Natural killer cell treated with Interleukin-12 subunit alpha and Interleukin-12 subunit beta and Interleukin-15 and Interleukin-18, amount 100 ng/mL, for 72 hours (primary cell): Measurements from ENCODE around the gene LYL1. TPM values are rescaled to one million over a fixed set of nuclear protein-coding genes. Genes with fewer than 3 reads are reported as not detected.

ENCODE experiments used
- ATAC-seq, 2 donors: fragments of 150-1000 bp; cut with Tn5 transposase in 1 of 2; sonication (Bioruptor Pico), chemical (Tn5 transposase) in 1 of 2; 2 replicates each; pipeline ENCODE4 v1.10.0; 2021
- DNase-seq: peaks from one replicate; pipeline ENCODE4 v3.0.0; 2022; ENCODE audit warnings: low spot score
- H3K27ac Mint-ChIP-seq, 2 donors: 1 replicate in 1 of 2; 2 replicates in 1 of 2; pipeline ENCODE4 v1.8.0; 2022; ENCODE audit warnings: mixed read lengths in 2 of 2, mild to moderate bottlenecking in 1 of 2, moderate library complexity in 1 of 2
- H3K27me3 Mint-ChIP-seq, 2 donors: 1 replicate in 1 of 2; 2 replicates in 1 of 2; pipeline ENCODE4 v1.8.0; 2022; ENCODE audit warnings: mixed read lengths in 2 of 2
- H3K36me3 Mint-ChIP-seq: one replicate; pipeline ENCODE4 v1.8.0; 2022; ENCODE audit warnings: mixed read lengths
- H3K4me1 Mint-ChIP-seq, 2 donors: 1 replicate in 1 of 2; 2 replicates in 1 of 2; pipeline ENCODE4 v1.8.0; 2022; ENCODE audit warnings: low read depth in 2 of 2, mixed read lengths in 2 of 2, mild to moderate bottlenecking in 1 of 2
- H3K4me3 Mint-ChIP-seq: one replicate; pipeline ENCODE4 v1.8.0; 2022; ENCODE audit warnings: mixed read lengths
- H3K9me3 Mint-ChIP-seq: 2 replicates; pipeline ENCODE4 v1.8.0; 2022; ENCODE audit warnings: mixed read lengths
- total RNA-seq, 2 donors: library from RNA; stranded (reverse); gene quantifications; one replicate each; pipeline ENCODE4 v1.2.3, GENCODE V29; 2022

The LYL1 gene
- total RNA-seq, 2 donors from 2014 or later = 0.86 to 1.4 TPM

DNA sequence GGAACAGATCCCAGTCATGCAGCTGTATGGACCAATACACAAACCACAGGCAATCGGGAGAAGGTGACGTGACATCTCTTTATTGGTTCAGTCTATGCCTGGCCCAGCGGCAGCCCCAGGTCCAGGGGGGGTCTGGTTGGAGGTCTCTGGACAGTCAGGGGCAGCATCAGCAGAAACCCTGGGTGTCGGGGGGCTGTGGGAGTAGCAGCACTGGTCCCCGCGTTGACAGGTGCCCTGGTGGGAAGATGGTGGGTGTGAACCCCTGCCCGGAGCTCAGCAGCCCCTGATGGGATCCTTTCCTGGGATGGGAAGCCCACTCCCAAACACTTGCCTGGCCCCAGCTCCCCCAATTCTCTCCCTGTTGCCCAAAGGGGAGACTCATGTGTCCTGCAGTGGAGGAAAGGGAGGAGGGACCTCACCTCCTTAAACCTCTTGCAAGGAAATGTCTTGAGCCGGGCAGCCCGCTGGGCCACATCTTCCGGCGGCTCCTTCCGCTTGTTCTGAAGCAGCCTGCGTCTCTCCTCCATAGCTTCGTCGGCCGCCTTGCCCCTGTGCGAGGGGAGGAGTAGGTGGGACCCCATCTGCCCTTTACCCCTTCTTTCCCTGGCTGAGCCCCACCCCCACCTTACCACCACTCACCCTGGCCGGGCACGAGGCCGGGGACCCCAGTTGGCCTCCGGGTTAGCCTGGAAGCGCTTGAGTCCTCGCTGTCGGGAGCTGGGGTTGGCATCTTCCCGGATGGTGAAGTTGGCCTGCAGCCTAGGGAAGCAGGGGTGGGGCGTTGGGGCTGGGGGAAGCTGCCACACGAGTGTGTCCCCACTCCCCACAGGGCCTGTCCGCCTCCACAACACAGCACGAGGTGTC is 2.4 kb upstream of the LYL1 start:
- H3K4me1 Mint-ChIP-seq = peaks cover 13 to 17% of the 10 kb centered on the region in 2 donors

GRCh38 chr19:13104360-13104847 is 1.7 kb upstream of the LYL1 start:
- Mint-ChIP-seq H3K9me3 (peaks cover 5% of the 10 kb centered on the region), H3K4me1 (peaks cover 18 to 22% of the 10 kb centered on the region in 2 donors), H3K4me3 (peak overlapping the region; percentile 81), H3K27me3 (no peaks in the 10 kb centered on the region), H3K27ac (peak overlapping the region; percentile 69 to 89), H3K36me3 (peaks cover 6% of the 10 kb centered on the region)
- peak; percentile 81 for DNase-seq
- ATAC-seq = peak; percentile 42 to 73

More for the DNA sequence above, 2.4 kb upstream of the LYL1 start:
- no peaks in the 10 kb centered on the region for H3K27me3 Mint-ChIP-seq
- ATAC-seq = peak; percentile 53 to 58
- H3K9me3 Mint-ChIP-seq = peaks cover 2% of the 10 kb centered on the region
- H3K4me3 Mint-ChIP-seq = peak overlapping the region; percentile 81
- no peak for DNase-seq
- H3K36me3 Mint-ChIP-seq = peaks cover 2% of the 10 kb centered on the region
- H3K27ac Mint-ChIP-seq = peak overlapping the region; percentile 69 to 89

- ATAC-seq (no peak), DNase-seq (no peak)
- peaks cover 2% of the 10 kb centered on the region in 2 donors for H3K27me3 Mint-ChIP-seq
- H3K4me3 Mint-ChIP-seq = peak overlapping the region; percentile 81
- H3K36me3 Mint-ChIP-seq = peaks cover 6% of the 10 kb centered on the region
- H3K27ac Mint-ChIP-seq = peak overlapping the region in 1 of 2 donors; percentile 69
- peaks cover 23 to 25% of the 10 kb centered on the region in 2 donors for H3K4me1 Mint-ChIP-seq
- H3K9me3 Mint-ChIP-seq = peaks cover 5% of the 10 kb centered on the region
Measured at GRCh38 chr19:13103581-13104359, 1.1 kb upstream of the LYL1 start.

DNA sequence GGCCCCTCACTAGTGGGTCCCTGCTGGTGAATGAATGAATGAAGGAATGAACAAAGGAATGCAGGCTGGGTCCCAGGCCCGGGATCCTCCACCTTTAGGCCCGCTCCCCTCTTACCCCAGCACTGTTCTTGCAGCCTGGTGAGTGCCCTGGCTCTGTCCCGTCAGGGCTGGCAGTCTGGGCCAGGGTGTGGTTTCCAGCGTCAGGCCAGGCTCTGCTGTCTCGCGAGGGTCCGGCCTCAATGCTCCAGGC is 317 bp downstream of the LYL1 start:
- H3K27ac Mint-ChIP-seq = no peak overlapping the region
- peaks cover 28 to 32% of the 10 kb centered on the region in 2 donors for H3K4me1 Mint-ChIP-seq
- peak overlapping the region; percentile 36 for H3K4me3 Mint-ChIP-seq
- H3K36me3 Mint-ChIP-seq = peaks cover 6% of the 10 kb centered on the region
- DNase-seq = no peak
- no peak for ATAC-seq
- peaks cover 2 to 4% of the 10 kb centered on the region in 2 donors for H3K27me3 Mint-ChIP-seq
- peaks cover 5% of the 10 kb centered on the region for H3K9me3 Mint-ChIP-seq

DNA sequence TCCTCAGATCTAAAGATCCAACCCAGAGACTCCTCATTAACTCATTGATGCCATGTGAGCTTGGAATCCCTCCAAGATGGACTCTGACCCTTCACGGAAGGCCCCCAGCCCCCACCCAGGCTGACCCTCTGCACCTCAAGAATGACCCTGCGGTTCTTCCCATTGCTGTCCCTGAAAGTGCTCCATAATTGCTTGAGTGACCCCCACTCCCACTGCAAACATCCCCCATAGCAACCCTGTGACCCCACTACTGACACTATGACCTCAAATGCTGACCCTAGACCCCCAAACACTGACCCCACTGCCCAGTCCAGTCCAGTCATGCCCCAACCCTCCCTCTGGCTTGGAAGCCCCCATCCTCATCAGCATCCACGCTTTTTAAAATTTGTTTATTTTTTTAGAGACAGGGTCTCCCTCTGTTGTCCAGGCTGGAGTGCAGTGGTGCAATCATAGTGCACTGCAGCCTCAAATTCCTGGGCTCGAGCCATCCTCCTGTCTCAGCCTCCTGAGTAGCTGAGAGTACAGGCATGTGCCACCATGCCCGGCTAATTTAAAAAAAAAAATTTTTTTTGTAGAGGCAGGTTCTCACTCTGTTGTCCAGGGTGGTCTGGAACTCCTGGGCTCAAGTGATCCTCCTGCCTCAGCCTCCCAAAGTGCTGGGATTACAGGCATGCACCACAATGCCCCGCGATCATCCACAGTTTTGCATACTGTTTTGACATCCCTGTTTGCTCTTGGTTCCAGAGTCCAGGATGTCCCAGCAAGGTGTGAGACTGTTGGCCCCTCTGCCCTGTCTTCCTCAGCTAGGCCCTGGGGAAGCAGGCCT is 855 bp downstream of the LYL1 start:
- Mint-ChIP-seq H3K9me3 (peaks cover 5% of the 10 kb centered on the region), H3K4me3 (peak overlapping the region; percentile 38), H3K27me3 (peaks cover 2 to 4% of the 10 kb centered on the region in 2 donors), H3K36me3 (peaks cover 6% of the 10 kb centered on the region), H3K27ac (peak overlapping the region in 1 of 2 donors; percentile 26), H3K4me1 (peaks cover 28 to 32% of the 10 kb centered on the region in 2 donors)
- ATAC-seq = no peak
- DNase-seq = no peak

GRCh38 chr19:13100841-13101589 is 1.6 kb downstream of the LYL1 start:
- DNase-seq (no peak), ATAC-seq (no peak)
- Mint-ChIP-seq H3K9me3 (peaks cover 5% of the 10 kb centered on the region), H3K27ac (peak overlapping the region in 1 of 2 donors; percentile 26), H3K4me1 (peaks cover 32 to 35% of the 10 kb centered on the region in 2 donors), H3K36me3 (peaks cover 6% of the 10 kb centered on the region), H3K4me3 (peak overlapping the region; percentile 38), H3K27me3 (peaks cover 5 to 9% of the 10 kb centered on the region in 2 donors)

DNA sequence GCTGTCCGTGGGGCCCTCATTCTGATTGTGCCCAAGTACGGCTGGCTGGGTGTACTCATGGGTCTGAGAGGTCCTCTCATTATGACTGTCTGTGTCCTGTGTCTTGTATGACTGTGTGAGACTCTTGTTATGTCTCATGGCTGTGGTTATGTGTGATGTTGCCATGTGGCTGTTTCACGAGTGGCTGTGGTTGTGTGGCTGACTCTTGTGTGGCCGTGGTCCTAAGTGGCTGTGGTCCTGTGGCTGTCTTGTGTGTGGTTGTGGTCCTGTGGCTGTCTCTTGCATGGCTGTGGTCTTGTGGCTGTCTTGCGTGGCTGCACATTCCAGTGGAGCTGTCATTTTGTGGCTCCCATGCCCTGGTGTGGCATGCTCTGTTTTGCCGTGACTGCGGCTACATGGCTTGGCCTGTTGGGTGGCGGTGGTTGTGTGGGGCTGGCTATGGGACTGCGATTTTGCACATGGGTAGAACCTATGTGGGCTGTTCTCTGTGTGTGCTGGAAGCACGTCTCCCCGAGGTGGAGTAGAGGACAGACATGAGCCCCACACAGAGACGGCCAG is 2.5 kb downstream of the LYL1 start:
- Mint-ChIP-seq H3K4me1 (peaks cover 35 to 38% of the 10 kb centered on the region in 2 donors), H3K27ac (peak overlapping the region; percentile 83 to 86), H3K4me3 (peak overlapping the region; percentile 75), H3K9me3 (peaks cover 5% of the 10 kb centered on the region), H3K36me3 (peaks cover 6% of the 10 kb centered on the region), H3K27me3 (peaks cover 9 to 13% of the 10 kb centered on the region in 2 donors)
- ATAC-seq = peak; percentile 87 to 90
- DNase-seq = peak; percentile 82

DNA sequence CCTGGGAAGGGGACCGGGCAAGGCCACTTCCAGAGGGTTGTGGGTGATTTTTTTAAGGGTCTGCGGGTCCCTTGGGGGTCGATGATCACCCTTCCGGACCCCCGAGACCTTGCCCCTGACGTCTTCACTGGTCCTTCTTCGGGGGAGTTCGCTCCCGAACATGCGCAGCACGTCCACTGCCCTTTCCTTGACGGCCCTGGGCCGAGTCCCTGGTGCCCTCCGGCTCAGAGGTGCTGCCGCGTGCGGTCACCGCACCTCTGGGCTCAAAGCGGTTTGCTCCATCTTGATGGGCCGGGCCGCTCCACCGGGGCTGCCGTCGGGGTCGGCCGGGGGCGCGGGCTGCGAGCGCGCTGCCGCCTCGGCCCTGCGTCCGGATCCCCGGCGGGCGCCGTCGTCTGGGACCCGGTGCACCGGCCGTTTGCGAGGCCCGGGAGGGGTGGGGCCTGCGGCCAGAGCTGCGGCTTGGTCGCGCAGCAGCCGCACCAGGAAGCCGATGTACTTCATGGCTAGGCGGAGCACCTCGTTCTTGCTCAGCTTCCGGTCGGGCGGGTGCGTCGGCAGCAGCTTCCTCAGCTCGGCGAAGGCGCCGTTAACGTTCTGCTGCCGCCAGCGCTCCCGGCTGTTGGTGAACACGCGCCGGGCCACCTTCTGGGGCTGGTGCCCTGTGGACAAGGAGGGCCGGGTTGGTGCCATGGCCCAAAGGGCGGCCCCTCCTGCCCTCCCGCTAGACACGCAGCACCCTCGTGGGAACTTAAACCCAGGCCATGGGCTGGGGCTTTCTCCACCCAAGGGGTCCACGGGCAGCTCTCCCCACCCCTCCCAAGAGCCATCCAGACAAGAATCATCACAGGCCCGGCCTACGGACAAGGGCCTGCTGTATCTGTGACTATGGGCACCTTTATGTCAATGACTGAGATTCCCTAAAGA is 3.3 kb downstream of the LYL1 start:
- Mint-ChIP-seq H3K27me3 (peaks cover 13% of the 10 kb centered on the region in 2 donors), H3K36me3 (peaks cover 6% of the 10 kb centered on the region), H3K4me1 (peaks cover 30 to 33% of the 10 kb centered on the region in 2 donors), H3K9me3 (peaks cover 5% of the 10 kb centered on the region), H3K27ac (peak overlapping the region; percentile 83 to 86), H3K4me3 (peak overlapping the region; percentile 75)
- peak; percentile 90 for DNase-seq
- peak; percentile 72 to 80 for ATAC-seq

DNA sequence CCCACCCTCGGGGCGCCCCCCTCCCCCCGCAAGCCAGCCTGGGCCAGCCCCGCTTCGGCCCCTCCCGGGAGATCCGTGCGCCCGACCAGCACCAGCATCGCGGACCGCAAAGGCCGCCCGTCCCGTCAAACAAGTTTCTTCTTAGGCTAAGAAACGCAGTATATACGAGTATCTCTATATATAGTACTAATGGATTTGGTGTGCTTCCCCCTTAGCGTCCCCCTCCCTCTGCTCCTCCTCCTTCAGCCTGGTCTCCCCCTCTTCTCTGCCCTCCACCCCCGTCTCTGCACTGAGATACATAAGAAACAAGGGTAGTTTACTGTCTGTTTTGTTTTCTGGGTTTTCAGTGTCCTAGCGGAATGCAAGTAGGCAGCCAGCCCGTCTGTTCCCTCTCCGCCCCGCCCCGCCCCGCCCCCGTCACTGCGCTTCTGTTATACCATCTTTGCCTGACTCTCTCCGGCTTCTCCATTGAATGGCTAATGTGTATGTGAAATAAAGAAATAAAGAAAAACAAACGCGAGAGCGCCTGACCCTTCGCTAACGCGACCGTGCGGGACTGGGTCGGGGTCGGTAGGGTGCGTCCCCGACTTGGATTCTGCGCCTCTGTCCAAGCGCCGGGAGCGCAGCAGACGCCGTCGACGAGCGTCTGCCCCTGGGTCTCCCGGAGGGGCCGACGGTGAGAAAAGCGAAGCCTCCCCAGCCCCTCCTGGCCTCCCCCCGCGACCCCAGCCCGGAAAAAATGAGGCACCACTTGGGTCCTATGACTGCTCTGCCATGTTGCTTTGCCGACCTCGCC is 4.2 kb downstream of the LYL1 start:
- Mint-ChIP-seq H3K4me3 (peak overlapping the region; percentile 70), H3K9me3 (peaks cover 5% of the 10 kb centered on the region), H3K36me3 (peaks cover 6% of the 10 kb centered on the region), H3K27me3 (peaks cover 13 to 15% of the 10 kb centered on the region in 2 donors), H3K27ac (peak overlapping the region in 1 of 2 donors; percentile 86), H3K4me1 (peaks cover 30 to 32% of the 10 kb centered on the region in 2 donors)
- ATAC-seq (no peak), DNase-seq (no peak)

DNA sequence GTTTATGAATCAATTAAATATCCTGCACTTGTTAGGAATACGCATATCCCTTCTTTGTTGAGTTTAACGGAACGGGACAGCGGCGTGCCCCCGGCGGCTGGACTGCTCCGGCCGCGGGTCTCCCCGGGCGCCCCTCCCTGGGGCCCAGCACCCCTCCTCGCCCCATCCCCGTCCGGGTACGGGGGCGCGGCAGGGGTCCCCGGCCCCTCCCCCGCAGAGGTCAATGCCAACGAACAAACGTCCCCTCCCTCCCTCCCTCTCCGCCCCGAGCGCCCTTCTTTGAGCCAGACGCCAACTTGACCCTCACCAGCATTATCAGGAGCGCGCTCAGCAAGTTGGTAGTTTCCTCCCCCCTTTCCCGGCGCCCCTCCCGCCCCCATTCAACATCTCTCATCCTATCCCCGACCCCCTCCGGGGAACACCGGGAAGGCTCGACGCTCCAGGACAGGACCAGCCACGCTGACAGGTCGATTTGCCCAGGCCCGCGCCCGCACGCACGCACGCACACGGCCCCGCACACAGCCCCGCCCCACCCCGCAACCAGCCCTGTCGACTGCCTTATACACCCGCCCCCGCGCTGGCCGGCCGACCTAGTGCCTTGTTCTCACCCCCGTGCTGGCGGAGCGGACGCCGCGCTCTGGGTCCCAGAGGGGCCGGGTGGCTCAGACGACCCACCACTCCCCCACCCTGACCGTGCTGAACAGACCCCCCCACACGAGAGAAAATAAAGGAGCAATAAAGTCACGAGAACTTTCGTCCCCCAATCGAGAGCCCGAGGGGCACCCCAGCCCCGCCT is 5.0 kb downstream of the LYL1 start:
- H3K4me1 Mint-ChIP-seq = peaks cover 29 to 30% of the 10 kb centered on the region in 2 donors
- DNase-seq = no peak
- peaks cover 6% of the 10 kb centered on the region for H3K36me3 Mint-ChIP-seq
- H3K9me3 Mint-ChIP-seq = peaks cover 5% of the 10 kb centered on the region
- H3K27me3 Mint-ChIP-seq = peaks cover 13 to 15% of the 10 kb centered on the region in 2 donors
- H3K4me3 Mint-ChIP-seq = peak overlapping the region; percentile 49
- H3K27ac Mint-ChIP-seq = no peak overlapping the region
- no peak for ATAC-seq
